ENCODE results near the gene UBE2V1. TPM values are rescaled to one million over a fixed set of nuclear protein-coding genes. Genes with fewer than 3 reads are reported as not detected.

UBE2V1 gene
- total RNA-seq, 1 donor from 2014 or later, result 83.2 TPM

- no peaks in the 10 kb centered on the region for H3K9me3 ChIP-seq
- H3K4me1 ChIP-seq, result peaks cover 9% of the 10 kb centered on the region
- TF ChIP-seq CTCF (IDR thresholded peaks at IDR 0.05), result no peak
- no peak for DNase-seq
- H3K27me3 ChIP-seq, result no peaks in the 10 kb centered on the region
- no peak for ATAC-seq
- no peak overlapping the region for H3K4me3 ChIP-seq
- H3K36me3 ChIP-seq, result no peaks in the 10 kb centered on the region
- intact Hi-C loops (cut with DNase I), result no loop called here
- H3K27ac ChIP-seq, result no peak overlapping the region
These were observed 74.4 kb downstream of the UBE2V1 start for GRCh38 chr20:50038574-50038991.

- no peaks in the 10 kb centered on the region for H3K36me3 ChIP-seq
- H3K27me3 ChIP-seq, result no peaks in the 10 kb centered on the region
- intact Hi-C loops (cut with DNase I), result no loop called here
- no peak for TF ChIP-seq CTCF (IDR thresholded peaks at IDR 0.05)
- ATAC-seq, result no peak
- H3K4me3 ChIP-seq, result no peak overlapping the region
- peaks cover 13% of the 10 kb centered on the region for H3K4me1 ChIP-seq
- no peaks in the 10 kb centered on the region for H3K9me3 ChIP-seq
- no peak for DNase-seq
- H3K27ac ChIP-seq, result no peak overlapping the region
These were observed 74.8 kb downstream of the UBE2V1 start for GRCh38 chr20:50038169-50038568.

DNA sequence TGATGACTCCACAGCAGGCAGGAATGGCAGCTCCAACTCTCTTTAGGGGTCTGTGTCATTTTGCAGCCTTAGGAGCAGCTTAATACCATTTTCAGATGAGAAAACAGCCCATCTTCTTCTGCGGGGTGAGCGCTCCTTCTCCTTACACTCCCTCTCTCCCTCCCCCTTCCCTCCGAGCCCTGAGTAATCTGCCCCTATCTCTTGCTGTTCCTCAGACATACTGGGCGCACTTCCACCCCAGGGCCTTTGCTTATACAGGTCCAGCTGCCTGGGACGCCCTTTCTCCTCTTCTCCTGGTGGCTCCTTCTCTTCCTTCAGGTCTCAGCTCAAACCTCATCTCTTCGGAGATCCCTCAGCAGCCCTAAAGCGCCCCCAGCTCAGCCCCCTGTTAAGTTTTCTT is 75.4 kb downstream of the UBE2V1 start:
- Histone ChIP-seq H3K4me3 (no peak overlapping the region), H3K4me1 (peaks cover 14% of the 10 kb centered on the region), H3K36me3 (no peaks in the 10 kb centered on the region), H3K9me3 (no peaks in the 10 kb centered on the region), H3K27me3 (no peaks in the 10 kb centered on the region), H3K27ac (no peak overlapping the region)
- no peak for TF ChIP-seq CTCF (IDR thresholded peaks at IDR 0.05)
- no peak for DNase-seq
- no peak for ATAC-seq
- intact Hi-C loops (cut with DNase I), result no loop called here

- Histone ChIP-seq H3K36me3 (no peaks in the 10 kb centered on the region), H3K27ac (no peak overlapping the region), H3K27me3 (no peaks in the 10 kb centered on the region), H3K4me3 (no peak overlapping the region), H3K9me3 (no peaks in the 10 kb centered on the region), H3K4me1 (peaks cover 14% of the 10 kb centered on the region)
- DNase-seq, result no peak
- intact Hi-C loops (cut with DNase I), result no loop called here
- no peak for TF ChIP-seq CTCF (IDR thresholded peaks at IDR 0.05)
- no peak for ATAC-seq
These were observed 75.8 kb downstream of the UBE2V1 start for GRCh38 chr20:50037123-50037522.

DNA sequence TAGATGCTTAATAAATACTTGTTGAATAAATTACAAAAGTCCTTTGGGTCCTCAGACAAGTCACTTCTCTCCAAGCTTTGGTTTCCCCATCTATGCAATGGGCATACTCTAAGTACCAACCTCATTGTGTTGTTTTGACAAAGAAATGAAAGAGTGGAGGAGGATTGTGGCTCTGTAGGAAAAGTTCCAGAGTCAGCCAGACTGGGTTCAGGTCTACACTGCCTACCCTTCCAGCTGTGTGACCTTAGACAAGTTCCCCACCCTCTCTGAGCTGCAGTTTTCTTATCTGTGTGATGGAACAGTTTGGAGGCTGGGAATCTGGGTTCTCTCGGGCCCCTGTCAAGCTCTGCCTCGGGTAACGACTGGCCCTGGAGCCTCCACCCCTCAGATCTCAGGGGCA is 76.2 kb downstream of the UBE2V1 start:
- Histone ChIP-seq H3K36me3 (no peaks in the 10 kb centered on the region), H3K27me3 (no peaks in the 10 kb centered on the region), H3K4me3 (no peak overlapping the region), H3K9me3 (no peaks in the 10 kb centered on the region), H3K4me1 (peaks cover 14% of the 10 kb centered on the region), H3K27ac (no peak overlapping the region)
- DNase-seq, result no peak
- no peak for ATAC-seq
- TF ChIP-seq CTCF (IDR thresholded peaks at IDR 0.05), result no peak
- intact Hi-C loops (cut with DNase I), result no loop called here

DNA sequence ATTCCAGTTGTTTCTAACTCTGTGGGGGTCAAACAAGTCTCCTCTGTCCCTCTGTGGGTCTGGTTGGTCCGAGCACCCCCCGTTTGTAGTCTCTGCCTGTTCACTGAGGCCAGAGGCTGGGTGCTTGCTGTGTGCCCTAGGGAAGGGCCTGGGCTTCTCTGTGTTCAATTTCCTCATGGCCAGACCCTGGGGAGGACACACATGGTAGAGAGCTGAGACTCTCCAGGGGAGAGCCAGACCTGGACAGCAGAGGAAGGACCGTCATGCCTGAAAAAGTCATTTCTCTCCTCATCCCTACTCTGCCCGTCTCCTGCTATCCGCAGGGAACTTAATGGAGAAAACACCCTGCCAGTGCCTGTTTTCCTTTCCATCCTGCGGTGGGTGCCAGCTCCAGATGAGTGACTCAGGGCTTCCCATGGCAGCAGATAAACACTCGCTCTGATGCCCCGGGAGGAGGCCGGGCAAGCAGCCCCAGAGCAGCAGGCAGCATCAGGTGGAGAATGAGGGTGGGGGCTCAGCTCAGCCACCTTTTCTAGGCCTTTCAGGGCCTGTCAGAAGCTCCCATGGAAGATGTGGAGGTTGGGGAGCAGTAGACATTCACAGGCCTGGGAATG is 78.3 kb downstream of the UBE2V1 start:
- H3K4me1 ChIP-seq, result peaks cover 20% of the 10 kb centered on the region
- DNase-seq, result no peak
- H3K36me3 ChIP-seq, result no peaks in the 10 kb centered on the region
- ATAC-seq, result no peak
- intact Hi-C loops (cut with DNase I), result no loop called here
- H3K4me3 ChIP-seq, result no peak overlapping the region
- H3K27ac ChIP-seq, result peak overlapping the region; percentile 66
- no peaks in the 10 kb centered on the region for H3K27me3 ChIP-seq
- no peak for TF ChIP-seq CTCF (IDR thresholded peaks at IDR 0.05)
- no peaks in the 10 kb centered on the region for H3K9me3 ChIP-seq

Data from upper lobe of right lung (tissue), 1 donor.